HG03064 (cell line): ENCODE results near the gene MTFMT.
A peak's percentile ranks its signal among the peaks of the same experiment; 100 is the strongest.
"Not testable (repeated sequence)": the region's sequence is repeated elsewhere in the genome, so short reads cannot be mapped to it uniquely, and the experiment has no call there.

Experiments used
- ATAC-seq: cut with Tn5 transposase; IDR thresholded peaks from one replicate; pipeline ENCODE4 v1.9.1; 2021; ENCODE audit warnings: low read depth; ENCODE audit not compliant: unreplicated experiment

Gene MTFMT

DNA sequence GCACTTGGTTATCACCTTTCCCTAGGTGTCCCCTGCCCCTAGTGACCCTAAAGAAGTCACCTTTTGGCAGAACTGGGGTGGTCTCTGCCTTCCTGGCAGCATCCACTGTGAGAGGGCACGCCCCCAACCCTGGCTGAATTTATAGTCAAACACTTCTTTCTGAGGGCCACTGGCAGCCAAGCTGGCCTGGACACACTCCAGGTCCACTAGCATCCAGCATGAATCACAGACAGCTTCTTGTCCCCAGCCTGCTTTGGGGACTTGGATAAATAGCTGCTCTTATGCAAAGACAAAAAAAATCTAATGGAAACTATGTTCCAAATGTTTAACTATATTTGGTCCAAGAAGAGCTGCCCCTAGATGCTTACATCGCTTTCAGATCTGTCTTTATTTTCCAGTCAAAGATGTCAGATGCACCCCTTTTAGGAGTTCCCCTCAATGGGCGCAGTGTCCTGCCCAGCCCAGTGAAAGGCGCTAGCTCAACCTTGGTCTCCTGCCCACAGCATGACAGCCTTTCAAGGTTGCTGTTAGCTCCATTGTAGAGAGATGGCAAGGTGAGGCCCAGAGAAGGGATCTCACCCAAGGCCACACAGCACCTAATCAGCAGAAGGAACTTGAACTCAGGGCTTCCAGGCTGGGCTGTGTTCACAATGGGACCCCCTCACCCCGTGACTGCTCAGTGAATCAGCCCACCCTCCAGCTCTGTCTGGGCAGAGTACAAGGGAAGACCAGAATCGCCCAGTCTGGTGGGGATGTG, 31.4 kb upstream of the MTFMT start:
- no peak for ATAC-seq

DNA sequence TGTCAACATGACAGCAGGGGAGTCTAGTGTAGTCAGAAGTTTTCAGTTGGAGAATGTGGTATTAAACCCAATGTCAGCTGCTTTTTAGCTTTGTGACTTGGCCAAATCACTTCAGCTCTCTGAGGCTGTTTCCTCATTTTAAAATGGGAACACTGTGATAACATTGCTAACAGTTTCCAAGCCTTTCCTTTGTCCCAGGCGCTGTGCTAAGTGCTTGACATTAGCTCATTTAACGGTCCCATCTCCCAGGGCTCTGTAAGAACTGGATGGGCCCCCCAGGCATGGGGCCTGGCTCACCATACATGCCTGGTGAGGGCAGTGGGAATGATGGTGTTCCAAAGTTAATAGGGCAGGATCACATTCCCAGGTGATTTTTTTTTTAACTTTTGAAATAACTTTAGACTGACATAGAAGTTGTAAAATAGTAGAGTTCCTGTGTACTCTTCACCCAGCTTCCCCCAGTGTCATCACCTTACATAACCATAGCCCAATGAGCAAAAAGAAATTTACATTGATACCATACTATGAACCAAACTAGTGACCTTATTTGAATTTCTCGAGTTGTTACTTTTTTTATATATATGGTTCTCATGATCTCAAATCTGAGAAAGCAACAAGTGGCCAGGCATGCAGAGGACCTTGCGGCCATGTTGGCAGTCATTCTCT, 30.6 kb upstream of the MTFMT start:
- no peak for ATAC-seq

DNA sequence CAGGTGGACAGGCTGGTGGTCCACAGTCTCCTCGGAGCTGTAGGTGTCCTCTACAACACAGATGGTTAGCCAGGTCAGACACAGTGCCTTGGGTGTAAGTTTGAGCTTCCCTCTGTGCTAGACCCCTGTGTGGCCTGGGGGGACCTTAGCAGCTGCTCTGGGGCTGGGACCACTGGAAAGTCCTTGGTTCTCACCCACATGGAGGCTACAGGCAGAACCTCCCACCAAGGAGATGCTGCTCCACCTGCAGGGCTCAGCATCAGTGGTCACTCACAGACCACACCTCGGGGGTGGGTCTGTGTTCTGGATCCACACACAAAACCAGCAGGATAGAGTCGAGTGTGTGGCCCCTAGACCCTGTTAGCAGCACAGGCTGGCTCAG, 29.9 kb upstream of the MTFMT start:
- ATAC-seq = no peak

DNA sequence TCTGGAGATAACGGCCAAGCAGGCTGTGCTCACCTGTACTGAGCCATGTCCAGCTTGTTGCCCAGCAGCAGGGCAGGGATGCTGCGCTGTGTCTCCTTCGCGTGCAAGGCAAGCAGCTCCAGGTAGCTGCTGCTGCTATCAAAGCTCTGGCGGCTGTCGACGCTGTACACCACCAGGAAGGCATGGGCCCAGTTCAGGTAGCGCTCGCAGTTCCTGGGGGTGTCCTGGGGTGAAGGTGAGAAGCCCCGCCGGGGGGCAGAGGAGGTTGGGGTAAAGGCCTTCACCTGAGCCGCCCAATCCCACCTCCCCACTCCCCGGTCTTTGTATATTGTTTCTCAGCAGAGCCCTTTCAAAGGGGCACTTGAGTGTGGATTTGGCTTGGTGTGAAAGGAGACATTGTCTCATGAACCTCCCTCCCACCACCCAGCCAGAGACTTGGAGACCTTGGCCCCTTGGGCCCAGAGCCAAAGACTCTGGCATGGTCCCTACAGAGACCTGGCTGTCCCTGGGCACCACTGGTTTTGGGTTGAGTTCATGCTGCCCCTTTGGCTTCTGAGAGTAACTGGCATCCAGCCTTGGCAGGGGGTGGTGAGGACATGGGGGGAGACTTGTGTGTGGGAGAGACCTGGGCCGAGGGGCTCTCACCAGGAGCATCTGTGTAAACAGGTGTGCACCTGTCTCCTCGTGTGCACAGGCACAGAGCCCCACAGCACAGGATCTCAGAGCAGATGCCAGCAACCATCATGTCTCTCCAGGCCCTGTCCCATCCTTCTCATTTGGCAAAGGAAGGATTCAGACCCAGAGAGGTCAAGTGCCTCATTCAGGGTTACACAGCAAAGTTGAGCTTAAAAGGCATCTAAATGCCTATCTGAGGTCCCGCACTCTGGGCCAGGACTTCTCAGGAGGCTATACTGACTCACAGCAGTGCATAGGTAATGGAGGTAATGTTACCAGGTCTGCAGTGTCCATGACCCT, 29.2 kb upstream of the MTFMT start:
- ATAC-seq = no peak

DNA sequence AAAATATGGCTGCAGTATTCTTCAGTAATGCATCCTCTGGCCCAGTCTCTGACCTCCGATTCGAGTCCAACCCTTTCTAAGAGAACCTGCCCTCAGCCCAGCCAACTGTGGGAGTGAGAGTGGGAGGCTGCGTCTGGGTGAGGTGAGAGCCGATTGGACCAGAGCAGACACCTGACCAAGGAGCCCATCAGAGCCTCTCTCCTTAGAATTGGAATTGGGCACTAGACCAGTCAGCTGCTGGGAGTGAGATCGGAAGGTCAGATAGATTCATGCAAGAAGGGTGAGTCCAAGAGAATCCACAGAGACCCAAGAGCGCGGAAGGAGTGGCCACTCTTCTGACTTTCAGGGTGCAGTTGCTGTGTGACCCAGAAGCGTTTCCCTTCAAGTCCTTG, 28.1 kb upstream of the MTFMT start:
- ATAC-seq = no peak

DNA sequence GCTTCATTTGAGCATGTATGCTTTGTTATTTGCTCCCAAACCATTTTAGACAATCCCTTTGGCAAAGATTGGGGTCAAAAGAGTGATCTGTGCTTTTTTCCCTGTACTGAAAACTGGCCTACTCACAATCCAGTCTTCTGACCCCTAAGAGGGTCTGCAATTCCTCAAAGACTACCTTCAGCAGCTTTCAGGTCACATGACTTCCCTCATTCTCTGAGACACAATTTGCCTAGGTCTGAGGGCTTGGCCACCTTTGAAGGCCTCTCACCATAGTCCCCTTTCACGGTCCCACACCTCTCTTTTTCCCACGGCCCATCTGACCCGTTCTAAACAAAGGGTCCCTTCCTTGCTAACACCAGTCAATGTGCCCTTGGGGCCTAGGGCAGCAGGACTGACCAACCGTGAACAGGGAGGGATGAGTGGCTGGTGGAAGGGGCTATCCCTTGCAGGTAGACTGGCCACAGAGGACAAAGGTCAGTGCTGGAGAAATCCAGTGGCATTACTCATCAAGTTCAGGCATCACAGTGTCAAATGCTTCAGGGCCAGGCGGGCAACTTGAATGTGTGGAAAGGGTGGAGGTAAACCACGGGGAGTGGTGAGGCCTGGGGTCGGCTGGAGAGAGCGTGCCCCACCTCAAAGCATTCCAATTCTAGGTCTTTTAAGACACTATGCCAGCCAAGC, 27.6 kb upstream of the MTFMT start:
- no peak for ATAC-seq

DNA sequence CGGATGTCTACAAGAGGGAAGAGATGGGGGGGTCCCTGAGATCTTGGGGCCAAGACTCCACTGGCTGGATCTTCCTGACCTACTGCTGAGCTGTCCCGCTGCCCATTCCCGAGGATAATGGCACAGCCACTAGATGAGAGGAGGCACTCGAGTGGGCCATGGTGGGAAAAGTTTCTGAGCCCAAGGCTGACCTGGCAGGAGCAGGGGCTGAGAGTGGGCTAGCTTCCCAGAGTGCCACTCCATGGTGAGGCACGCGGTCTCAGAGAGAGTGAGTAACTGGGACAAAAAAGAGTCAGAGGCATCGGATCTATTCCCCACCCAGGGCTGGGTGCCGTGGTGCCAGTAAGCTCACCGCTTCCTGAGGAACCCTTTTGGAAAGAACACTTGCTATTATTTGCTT, 26.7 kb upstream of the MTFMT start:
- no peak for ATAC-seq

DNA sequence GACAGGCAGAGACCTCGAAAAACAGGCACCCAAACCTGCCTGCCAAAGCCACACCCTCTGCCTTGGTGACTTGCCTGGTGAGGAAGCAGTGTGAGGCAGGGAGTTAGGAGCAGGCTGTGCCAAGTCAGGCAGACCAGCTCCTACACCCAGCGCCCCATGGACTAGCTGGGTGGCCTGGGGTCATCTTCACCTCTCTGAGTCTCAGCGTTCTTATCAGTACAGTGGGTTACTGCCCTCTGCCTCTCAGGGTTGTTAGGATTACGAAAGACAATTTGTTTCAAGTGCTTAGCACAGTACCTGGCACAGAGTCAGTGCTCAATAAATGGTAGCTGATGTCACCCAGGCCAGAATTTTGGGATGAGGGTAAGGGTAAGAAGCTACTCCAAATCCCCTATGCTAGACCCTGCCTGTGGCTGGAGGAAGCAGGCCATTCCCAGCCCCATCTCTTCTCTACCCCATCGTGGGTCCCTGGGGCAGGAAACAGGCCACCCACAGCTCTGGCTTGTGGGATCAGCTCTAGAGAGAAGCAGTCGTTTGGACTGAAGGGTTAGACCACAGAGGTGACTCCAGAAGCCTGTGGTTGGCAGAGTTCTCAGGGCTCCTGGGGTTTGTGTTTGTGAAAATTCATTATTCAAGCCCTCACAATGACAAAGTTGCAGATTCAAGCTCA, 25.9 kb upstream of the MTFMT start:
- no peak for ATAC-seq

DNA sequence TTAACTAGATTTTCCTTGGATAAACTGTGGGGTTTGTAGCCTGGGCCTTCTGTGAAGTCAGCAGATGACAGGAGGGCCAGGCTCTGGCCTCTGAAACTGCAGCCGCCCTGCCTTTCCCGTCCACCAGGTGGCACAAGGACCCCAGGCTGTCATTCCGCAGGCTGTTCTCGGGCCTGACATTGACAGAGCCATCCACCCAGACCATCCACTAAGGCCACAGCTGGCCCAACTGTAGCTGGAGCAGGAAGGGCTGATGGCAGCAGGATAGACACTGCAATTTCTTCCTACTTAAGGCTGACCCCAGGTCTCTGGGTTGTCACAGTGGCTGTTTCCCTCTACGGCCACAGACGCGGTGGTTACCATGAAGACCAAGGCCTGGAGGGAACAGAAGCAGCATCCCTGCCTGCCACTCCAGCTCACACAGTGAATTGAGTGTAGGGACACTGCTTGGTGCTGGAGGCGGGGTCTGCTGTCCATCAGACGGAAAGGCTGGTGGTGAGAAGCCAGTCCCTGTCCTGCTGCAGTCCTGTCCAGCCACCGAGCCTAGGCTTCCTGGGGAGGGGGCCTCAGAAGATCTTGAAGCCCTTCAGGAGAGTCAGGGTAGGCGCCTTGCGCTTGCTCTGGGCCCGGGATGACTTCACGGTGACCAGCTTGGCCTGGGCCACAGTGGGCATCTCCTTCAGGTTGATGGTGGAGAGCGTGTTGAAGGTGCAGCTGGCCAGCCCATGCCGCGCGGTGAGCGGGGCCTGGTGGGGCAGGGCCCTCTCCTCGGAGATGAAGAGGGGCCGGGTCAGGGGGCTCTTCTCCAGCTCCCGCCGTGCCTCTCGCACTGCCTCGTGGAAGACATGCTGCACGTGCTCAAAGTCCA, 25.1 kb upstream of the MTFMT start:
- ATAC-seq = no peak

DNA sequence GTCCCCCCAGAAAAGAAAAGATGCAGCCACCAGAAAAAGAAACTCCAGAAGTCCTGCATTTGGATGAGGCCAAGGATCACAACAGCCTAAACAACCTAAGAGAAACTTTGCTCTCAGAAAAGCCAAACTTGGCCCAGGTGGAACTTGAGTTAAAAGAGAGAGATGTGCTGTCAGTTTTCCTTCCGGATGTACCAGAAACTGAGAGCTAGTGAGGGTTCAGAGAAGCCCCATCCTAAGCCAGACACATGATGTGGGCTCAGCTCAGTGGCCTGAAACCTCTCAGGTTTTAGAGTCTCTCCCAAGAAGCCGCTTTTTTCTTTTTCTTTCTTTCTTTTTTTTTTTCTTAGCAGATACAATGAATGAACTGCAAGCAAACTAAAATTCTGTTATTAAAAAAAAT, 23.5 kb upstream of the MTFMT start:
- ATAC-seq = no peak

DNA sequence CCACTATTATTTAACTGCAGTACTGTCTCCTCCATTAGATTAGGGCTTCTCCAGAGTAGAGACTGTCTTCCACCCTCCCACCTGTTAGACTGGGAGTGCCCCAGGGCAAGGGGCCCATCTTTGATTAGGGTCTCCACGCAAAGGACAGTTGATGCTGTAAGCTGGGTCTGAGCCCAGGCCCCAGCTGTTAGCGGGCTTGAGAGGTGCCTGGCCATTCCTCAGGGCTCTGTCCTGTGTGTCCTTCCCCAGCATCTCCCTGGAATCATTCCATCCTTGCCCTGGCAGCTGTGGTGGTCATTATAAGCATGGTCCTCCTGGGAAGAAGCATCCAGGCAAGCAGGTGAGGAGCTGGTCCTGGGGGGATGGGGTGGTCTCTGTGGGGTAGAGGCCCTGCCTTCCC, 21.8 kb upstream of the MTFMT start:
- no peak for ATAC-seq

DNA sequence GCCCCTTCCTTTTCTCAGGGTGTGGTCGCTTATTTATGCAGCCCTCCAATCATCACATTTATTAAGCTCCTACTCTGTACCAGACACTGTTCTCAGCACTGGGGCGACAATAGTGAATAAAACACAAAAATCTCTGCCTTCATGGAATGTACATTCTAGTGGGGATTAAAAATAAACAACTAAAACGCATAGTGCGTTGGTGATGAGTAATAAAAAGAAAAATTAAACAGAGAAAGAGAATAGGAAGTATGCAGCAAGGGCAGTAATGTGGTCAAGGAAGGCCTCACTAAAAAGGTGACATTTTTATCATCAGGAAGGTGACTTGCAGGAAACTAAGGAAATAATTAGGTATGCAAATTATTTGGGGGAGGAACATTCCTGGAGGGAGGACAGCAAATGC, 20.8 kb upstream of the MTFMT start:
- no peak for ATAC-seq

DNA sequence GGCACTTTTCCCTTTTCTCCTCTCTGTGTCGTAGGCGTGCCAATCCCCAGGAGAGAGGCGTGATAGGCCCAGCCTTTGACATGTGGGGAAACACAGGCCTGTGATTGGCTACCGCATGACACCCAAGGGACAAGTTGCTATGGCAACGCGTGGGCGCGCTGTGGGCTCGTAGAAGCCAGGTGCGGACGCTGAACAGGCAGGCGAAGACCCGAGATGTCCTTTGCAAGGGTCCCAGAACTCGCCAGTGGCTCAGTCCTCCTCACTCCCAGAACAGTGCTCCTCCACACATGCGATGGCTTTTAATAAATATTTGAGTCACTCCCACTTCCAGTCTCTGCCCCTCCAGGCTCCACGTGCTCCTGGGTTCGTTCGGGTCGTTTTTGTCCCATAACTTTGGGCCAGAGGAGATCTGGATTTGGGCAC, 20.0 kb upstream of the MTFMT start:
- ATAC-seq = peak; percentile 68

DNA sequence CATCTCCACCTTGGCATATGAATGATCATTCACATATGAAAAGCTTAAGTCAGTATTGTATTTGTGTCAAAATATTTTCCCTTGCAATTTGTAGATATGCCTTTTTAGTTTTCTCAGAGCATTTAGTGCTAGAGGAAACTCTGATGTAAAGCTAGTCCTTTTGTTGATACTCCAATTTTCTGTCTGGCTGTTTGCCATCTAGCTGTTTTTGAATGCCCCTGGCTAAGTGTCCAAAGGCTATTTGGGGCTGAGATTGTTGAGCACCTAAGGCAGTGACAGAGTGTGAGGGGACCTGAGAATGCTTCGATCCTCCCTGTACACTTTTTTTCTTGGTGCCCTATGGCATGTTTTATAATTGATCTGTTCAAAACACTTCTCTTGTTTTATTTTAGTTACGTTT, 18.8 kb upstream of the MTFMT start:
- ATAC-seq = no peak

DNA sequence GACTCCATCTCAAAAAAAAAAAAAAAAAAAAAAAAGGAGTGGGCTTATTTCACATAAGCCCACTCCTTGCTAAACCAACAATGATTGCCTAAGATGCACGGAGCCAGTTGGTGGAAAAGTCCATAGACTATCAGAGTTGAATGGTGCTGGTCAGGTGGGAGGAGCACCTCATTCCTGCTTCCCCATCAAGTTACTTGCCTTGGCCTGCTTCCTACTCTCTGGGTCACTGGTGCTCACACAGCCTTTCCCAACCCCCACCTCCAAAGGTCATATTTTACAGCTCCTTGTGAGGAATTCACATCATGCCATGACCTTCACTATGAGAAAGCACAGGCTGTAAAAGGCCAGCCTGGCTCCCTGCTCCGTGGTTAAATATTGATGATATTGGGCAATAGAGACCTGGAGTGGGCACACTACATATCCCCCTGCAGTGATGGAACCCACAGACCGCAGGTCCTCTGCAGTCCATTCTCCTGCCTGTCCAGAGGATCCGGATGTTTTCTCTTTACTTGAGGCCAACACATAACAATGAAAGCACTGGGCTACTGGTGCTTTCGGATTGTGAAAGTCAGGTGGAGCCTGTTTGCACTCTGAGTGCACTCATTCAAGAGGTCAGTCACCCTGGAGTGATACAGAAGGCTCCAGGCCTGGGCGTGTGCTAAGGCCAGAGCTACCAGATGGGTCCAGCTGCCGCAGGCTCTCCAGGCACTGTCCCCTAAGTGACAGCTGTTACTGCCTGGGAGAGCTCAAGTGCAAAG, 15.5 kb upstream of the MTFMT start, which contains the start of gene SLC51B:
SLC51B (plus strand) TSS at position 664 of the 758 bp plus-strand sequence. CDS start 4,618 bp downstream, outside the sequence.
- no peak for ATAC-seq

DNA sequence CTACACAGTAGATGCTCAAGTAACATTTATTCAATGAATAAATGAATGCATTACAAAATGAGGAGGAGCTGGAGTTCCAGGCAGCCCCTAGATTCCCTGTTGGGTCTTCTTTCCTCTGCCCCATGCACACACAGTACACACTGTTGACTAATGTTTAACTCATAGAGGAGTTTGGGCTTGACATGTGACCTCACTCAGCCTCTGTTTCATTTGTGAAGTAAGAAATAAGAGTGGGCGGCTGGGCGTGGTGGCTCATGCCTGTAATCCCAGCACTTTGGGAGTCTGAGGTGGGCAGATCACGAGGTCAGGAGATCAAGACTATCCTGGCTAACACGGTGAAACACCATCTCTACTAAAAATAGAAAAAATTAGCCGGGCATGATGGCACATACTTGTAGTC, 14.8 kb upstream of the MTFMT start:
- ATAC-seq = not testable (repeated sequence)

DNA sequence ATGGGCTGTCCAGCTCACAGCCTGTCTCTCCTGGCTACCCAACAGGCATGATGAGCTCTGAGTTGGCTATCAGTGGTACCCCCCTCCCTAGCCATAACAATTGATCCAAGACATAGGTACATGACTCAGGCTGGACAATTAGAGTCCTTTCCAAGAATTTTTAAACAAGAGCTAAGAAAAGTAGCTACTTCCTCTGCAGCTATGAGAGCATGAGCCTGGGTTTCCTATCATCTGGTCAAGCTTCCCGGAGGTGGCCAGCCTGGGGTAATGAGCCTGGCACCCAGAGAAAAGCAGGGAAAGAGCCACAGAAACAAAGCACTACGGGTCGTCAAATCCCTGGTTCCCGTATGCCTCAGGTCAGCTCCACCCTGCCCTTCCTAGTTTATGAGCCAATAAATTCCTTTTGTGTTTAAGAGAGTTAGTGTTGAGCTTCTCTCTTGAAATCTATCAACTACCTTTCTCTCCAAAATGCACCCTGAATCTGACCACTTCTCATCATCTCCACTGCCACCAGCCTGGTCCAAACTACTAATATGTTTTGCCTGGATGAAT, 13.4 kb upstream of the MTFMT start:
- ATAC-seq = no peak

DNA sequence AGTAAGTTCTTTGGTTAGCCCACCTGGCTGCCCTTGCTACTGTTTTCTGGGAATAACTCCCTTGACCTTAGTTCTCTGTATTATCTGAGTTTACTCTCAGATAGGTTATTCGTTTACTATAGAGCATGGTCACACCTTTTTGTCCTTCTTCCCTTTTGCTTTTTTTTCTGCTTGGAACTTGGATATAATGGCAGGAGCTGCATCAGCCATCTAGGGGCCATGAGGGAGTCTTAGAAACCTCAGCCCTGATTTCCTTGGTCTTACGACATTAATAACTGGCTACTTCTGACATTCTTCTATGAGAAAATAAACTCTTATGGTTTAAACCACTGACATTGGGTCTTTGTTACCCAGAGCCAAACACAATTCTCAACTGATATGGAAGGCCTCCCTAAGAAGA, 12.3 kb upstream of the MTFMT start:
- ATAC-seq = no peak
